ENCODE measurements around the gene CDC42EP3.

GRCh38 chr2:37625796-37626571 is 45.5 kb downstream of the CDC42EP3 start:
- TF ChIP-seq CTCF (IDR thresholded peaks at IDR 0.05): no peak
- TF ChIP-seq POLR2A (IDR thresholded peaks at IDR 0.05): peak in 1 of 4 donors; percentile 8
- no peak for TF ChIP-seq POLR2AphosphoS5 (IDR thresholded peaks at IDR 0.05)
- no peak for TF ChIP-seq EP300 (IDR thresholded peaks at IDR 0.05)
